SK-N-SH (cell line): ENCODE results near the gene SFT2D3. TPM values are rescaled to one million over a fixed set of nuclear protein-coding genes. Genes with fewer than 3 reads are reported as not detected.

Experiments used
- CTCF ChIA-PET: fragments of 300-600, 350-600 bp; formaldehyde crosslinking; extraction: SDS; loops from one replicate; lab custom pipeline; 2021; lab: Yijun Ruan, JAX
- POLR2A ChIA-PET: fragments of 350-600 bp; sonication (Branson Sonifier 250); formaldehyde crosslinking; extraction: SDS; loops from one replicate; lab custom pipeline; 2020; ENCODE audit warnings: antibody characterized with exemption, inconsistent platforms; lab: Yijun Ruan, JAX
- DNase-seq: peaks from one replicate; pipeline ENCODE4 v3.0.0; 2012
- H2AFZ ChIP-seq: fragments of 200-600 bp; sonication (generic); 2 replicates; pipeline ENCODE4 v1.8.1; 2016; ENCODE audit warnings: antibody characterized with exemption, mild to moderate bottlenecking, low read depth
- H3F3A ChIP-seq: fragments of 200-600 bp; sonication (generic); replicated peaks from 2 replicates; pipeline ENCODE3; 2016; ENCODE audit warnings: antibody characterized with exemption, mild to moderate bottlenecking; ENCODE audit not compliant: insufficient read depth
- H3K27ac ChIP-seq, 2 experiments: fragments of 200-500 bp in 1 of 2; fragments of 200-600 bp in 1 of 2; sonication (Bioruptor generic) in 1 of 2; sonication (generic), shearing (Covaris generic) in 1 of 2; 2 replicates each; pipeline versions ENCODE4 v1.5.1 to v1.6.1; 2014 to 2016; ENCODE audit warnings: low read depth in 2 of 2, inconsistent platforms in 1 of 2, low read length in 1 of 2, mild to moderate bottlenecking in 1 of 2, mixed read lengths in 1 of 2
- H3K27me3 ChIP-seq: fragments of 200-600 bp; sonication (generic), shearing (Covaris generic); 2 replicates; pipeline ENCODE4 v1.6.1; 2016; ENCODE audit warnings: mixed run types; ENCODE audit not compliant: insufficient read depth
- H3K36me3 ChIP-seq, 2 experiments: fragments of 200-500 bp in 1 of 2; fragments of 200-600 bp in 1 of 2; sonication (Bioruptor generic) in 1 of 2; sonication (generic) in 1 of 2; replicated peaks in 1 of 2; 2 replicates each; pipeline versions ENCODE3 to v1.5.1; 2014 to 2016; ENCODE audit warnings: low read length in 1 of 2, mild to moderate bottlenecking in 1 of 2; ENCODE audit not compliant: insufficient read depth in 2 of 2, control insufficient read depth in 1 of 2
- H3K4me1 ChIP-seq, 2 experiments: fragments of 200-500 bp in 1 of 2; fragments of 200-600 bp in 1 of 2; sonication (Bioruptor generic) in 1 of 2; sonication (generic), shearing (Covaris generic) in 1 of 2; 2 replicates each; pipeline versions ENCODE4 v1.5.1 to v1.6.1; 2014 to 2016; ENCODE audit warnings: low read depth in 1 of 2, low read length in 1 of 2, mixed run types in 1 of 2; ENCODE audit not compliant: insufficient read depth in 2 of 2, control insufficient read depth in 1 of 2
- H3K4me2 ChIP-seq: fragments of 200-600 bp; sonication (generic), shearing (Covaris generic); 2 replicates; pipeline ENCODE4 v1.6.1; 2017; ENCODE audit warnings: mixed run types
- H3K4me3 ChIP-seq, 2 experiments: fragments of 200-500 bp in 1 of 2; fragments of 200-600 bp in 1 of 2; sonication (Bioruptor generic) in 1 of 2; sonication (generic), shearing (Covaris generic) in 1 of 2; 2 replicates each; pipeline versions ENCODE4 v1.5.1 to v1.8.1; 2014 to 2016; ENCODE audit warnings: low read depth in 2 of 2, inconsistent platforms in 1 of 2, low read length in 1 of 2, mild to moderate bottlenecking in 1 of 2, mixed read lengths in 1 of 2, moderate library complexity in 1 of 2
- H3K79me2 ChIP-seq: fragments of 200-600 bp; sonication (generic); 2 replicates; pipeline ENCODE4 v1.8.1; 2017; ENCODE audit warnings: mild to moderate bottlenecking; ENCODE audit not compliant: insufficient read depth
- H3K9ac ChIP-seq: fragments of 200-600 bp; sonication (generic); 2 replicates; pipeline ENCODE4 v1.6.1; 2017; ENCODE audit warnings: mixed run types
- H3K9me2 ChIP-seq: fragments of 200-600 bp; sonication (generic); 2 replicates; pipeline ENCODE4 v1.6.1; 2017; ENCODE audit warnings: mixed run types
- H3K9me3 ChIP-seq: fragments of 200-600 bp; sonication (generic); 2 replicates; pipeline ENCODE4 v1.6.1; 2017; ENCODE audit warnings: mixed run types, mild to moderate bottlenecking, moderate library complexity
- H4K20me1 ChIP-seq: fragments of 200-600 bp; sonication (generic); 2 replicates; pipeline ENCODE4 v1.6.1; 2017; ENCODE audit warnings: mild to moderate bottlenecking, mixed run types; ENCODE audit not compliant: insufficient read depth
- CHD2 ChIP-seq: fragments of 150-350 bp; IDR thresholded peaks from 2 replicates; pipeline ENCODE4 v1.6.1; 2018; ENCODE audit warnings: low read length; ENCODE audit not compliant: partially characterized antibody
- ELF1 ChIP-seq: IDR thresholded peaks from 2 replicates; pipeline ENCODE4 v1.4.0; 2012
- GABPA ChIP-seq: IDR thresholded peaks from 2 replicates; pipeline ENCODE4 v1.4.0; 2012; ENCODE audit warnings: low read depth, mild to moderate bottlenecking
- GATA2 ChIP-seq: sonication (generic); formaldehyde crosslinking; IDR thresholded peaks from 2 replicates; pipeline ENCODE4 v1.5.0; 2020; ENCODE audit warnings: mild to moderate bottlenecking, missing genetic modification reagents
- JUND ChIP-seq: IDR thresholded peaks from 2 replicates; pipeline ENCODE4 v1.4.0; 2012
- NFIC ChIP-seq: IDR thresholded peaks from 2 replicates; pipeline ENCODE4 v1.4.0; 2012; ENCODE audit warnings: borderline replicate concordance
- NRF1 ChIP-seq: IDR thresholded peaks from 2 replicates; pipeline ENCODE4 v1.6.1; 2012; ENCODE audit warnings: low read depth, mild to moderate bottlenecking, low read length
- PBX3 ChIP-seq: IDR thresholded peaks from 2 replicates; pipeline ENCODE4; 2012
- RFX5 ChIP-seq: IDR thresholded peaks from 2 replicates; pipeline ENCODE4 v1.6.1; 2012; ENCODE audit warnings: mild to moderate bottlenecking, improper control_type of control experiment, low read length
- SMC3 ChIP-seq: IDR thresholded peaks from 2 replicates; pipeline ENCODE4 v1.6.1; 2012; ENCODE audit warnings: low read depth, low read length, improper control_type of control experiment
- USF1 ChIP-seq: IDR thresholded peaks from 2 replicates; pipeline ENCODE4 v1.4.0; 2012; ENCODE audit warnings: low read depth, borderline replicate concordance
- ZBTB33 ChIP-seq: IDR thresholded peaks from 2 replicates; pipeline ENCODE4 v1.4.0; 2012; ENCODE audit warnings: low read depth, borderline replicate concordance
- WGBS: methylation state at CpG from one replicate; pipeline ENCODE4 v1.1.6; 2017; ENCODE audit warnings: low lambda C conversion rate; 5-methylcytosine and 5-hydroxymethylcytosine counted together
- polyA plus RNA-seq, 3 experiments: library from polyadenylated mRNA; depleted of rRNA; stranded (reverse); fragments of >200 nt; gene quantifications; 2 replicates each; pipeline ENCODE4 v1.2.3, GENCODE V29; 2012

The SFT2D3 gene
- polyA plus RNA-seq, 1 of the 3 experiments (the other 2 are of a cell fraction) = 3.2 TPM

- no peaks in the 10 kb centered on the region for H4K20me1 ChIP-seq
- H3F3A ChIP-seq = no peaks in the 10 kb centered on the region
- no peak overlapping the region for H2AFZ ChIP-seq
- no peak overlapping the region for H3K4me3 ChIP-seq
- no peak overlapping the region for H3K4me2 ChIP-seq
- H3K79me2 ChIP-seq = no peaks in the 10 kb centered on the region
- H3K27ac ChIP-seq = no peak overlapping the region
- CTCF ChIA-PET = interaction anchor here (2.2 to 5.2 kb wide), 2 partner anchors 15 to 32 kb away, joined by 12 to 19 read pairs; no protein-coding TSS in a partner anchor
- POLR2A ChIA-PET = interaction anchor here (1.8 kb wide), 1 partner anchor 21 kb away, joined by 4 read pairs; no protein-coding TSS in a partner anchor
- peaks cover 0 to 4% of the 10 kb centered on the region in 2 experiments; a peak in 1 of 4 replicates for H3K4me1 ChIP-seq
- TF ChIP-seq CHD2 (no peak), PBX3 (no peak), ELF1 (no peak), GABPA (no peak), ZBTB33 (no peak), NFIC (no peak), RFX5 (no peak), JUND (no peak), SMC3 (no peak)
- H3K27me3 ChIP-seq = peaks cover 14% of the 10 kb centered on the region; the same call in 1 of the 2 replicates
- H3K9me2 ChIP-seq = no peaks in the 10 kb centered on the region
- H3K9ac ChIP-seq = no peak overlapping the region
- no peaks in the 10 kb centered on the region for H3K9me3 ChIP-seq
- 88% methylated on average over 13 of the region's 25 CpGs for WGBS
- no peaks in the 10 kb centered on the region for H3K36me3 ChIP-seq
- peak; percentile 22 for DNase-seq
These were observed 20.0 kb upstream of the SFT2D3 start for GRCh38 chr2:127681288-127681804.

DNA sequence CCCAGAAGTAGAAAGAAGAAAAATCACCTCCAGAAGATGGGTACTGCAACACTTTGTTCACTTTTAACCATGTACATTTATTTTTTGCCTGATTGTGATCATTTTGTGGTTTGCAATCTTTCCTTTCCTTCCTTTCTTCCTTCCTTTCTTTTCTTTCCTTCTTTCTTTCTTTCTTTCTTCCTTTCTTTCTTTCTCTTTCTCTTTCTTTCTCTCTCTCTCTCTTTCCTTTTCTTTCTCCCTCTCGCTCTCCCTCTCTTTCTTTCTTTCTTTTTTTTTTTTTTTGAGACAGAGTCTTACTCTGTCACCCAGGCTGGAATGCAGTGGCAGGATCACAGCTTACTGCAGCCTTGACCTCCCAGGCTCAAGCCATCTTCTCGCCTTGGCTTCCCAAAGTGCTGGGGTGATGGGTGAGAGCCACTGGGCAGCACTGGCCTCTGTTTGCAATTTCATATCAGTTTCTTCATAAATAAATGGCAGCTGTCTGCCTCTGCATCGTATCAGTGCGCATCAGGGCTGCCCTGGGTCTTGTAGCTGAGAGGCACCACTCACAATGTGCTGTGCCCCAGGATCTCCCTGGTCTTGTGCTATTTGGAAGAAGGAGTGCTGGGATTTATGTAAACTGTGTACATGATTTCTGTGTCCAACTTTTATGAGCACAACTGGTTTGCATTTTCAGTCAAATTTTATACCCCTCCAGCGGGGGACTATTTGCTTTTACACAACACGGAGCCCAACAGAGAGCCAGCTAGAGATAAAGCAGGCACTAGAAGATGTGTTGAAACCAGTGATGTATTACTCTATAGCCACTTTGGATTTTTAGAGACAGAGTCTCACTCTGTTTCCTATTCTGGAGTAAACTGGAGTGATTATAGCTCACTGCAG is 19.1 kb upstream of the SFT2D3 start:
- no peak overlapping the region for H3K9ac ChIP-seq
- H3K9me2 ChIP-seq = no peaks in the 10 kb centered on the region
- H2AFZ ChIP-seq = no peak overlapping the region
- 74% methylated on average over 6 of the region's 6 CpGs for WGBS
- peaks cover 0 to 4% of the 10 kb centered on the region in 2 experiments; a peak in 1 of 4 replicates for H3K4me1 ChIP-seq
- POLR2A ChIA-PET = interaction anchor here (1.8 kb wide), 1 partner anchor 20 kb away, joined by 4 read pairs; no protein-coding TSS in a partner anchor
- H3K79me2 ChIP-seq = no peaks in the 10 kb centered on the region
- no peaks in the 10 kb centered on the region for H3K36me3 ChIP-seq
- H3K4me2 ChIP-seq = no peak overlapping the region
- no peak overlapping the region for H3K27ac ChIP-seq
- H3K27me3 ChIP-seq = peaks cover 7% of the 10 kb centered on the region; the same call in 1 of the 2 replicates
- no peak for TF ChIP-seq USF1
- TF ChIP-seq NRF1 = no peak
- peak; percentile 55 for TF ChIP-seq GATA2
- TF ChIP-seq, all 33 proteins: peak for 1
- DNase-seq = peak; percentile 66
- Histone ChIP-seq H3F3A (no peaks in the 10 kb centered on the region), H3K9me3 (no peaks in the 10 kb centered on the region), H3K4me3 (no peak overlapping the region), H4K20me1 (no peaks in the 10 kb centered on the region)
- CTCF ChIA-PET = interaction anchor here (0.8 to 5.2 kb wide), 4 partner anchors 13 to 91 kb away, joined by 3 to 19 read pairs (median 7); no protein-coding TSS in a partner anchor
